OCI-LY7 (cell line): Measurements from ENCODE around the gene MTHFD1. TPM values are rescaled to one million over a fixed set of nuclear protein-coding genes. Genes with fewer than 3 reads are reported as not detected.

Experiments used
- BruUV-seq: library from RNA; stranded (reverse); fragments of 400-500 nt; replicated peaks from 2 replicates; lab custom pipeline; 2021; lab: Mats Ljungman, UMichigan
- CTCF ChIA-PET: fragments of 300-600 bp; sonication (Branson Sonifier 250); formaldehyde crosslinking; loops from one replicate; lab custom pipeline; 2022; ENCODE audit warnings: antibody characterized with exemption; ENCODE audit not compliant: unreplicated experiment; lab: Charles Lee
- POLR2A ChIA-PET: fragments of 300-600 bp; sonication (Branson Sonifier 250); formaldehyde crosslinking; loops from one replicate; lab custom pipeline; 2022; ENCODE audit warnings: antibody characterized with exemption; lab: Charles Lee
- DNase-seq: peaks from one replicate; pipeline ENCODE4 v3.0.0-alpha.2; 2015; ENCODE audit warnings: low spot score
- H2AFZ ChIP-seq: fragments of 200-600 bp; sonication (generic), shearing (Covaris generic); 2 replicates; pipeline ENCODE4 v1.6.1; 2014; ENCODE audit warnings: mild to moderate bottlenecking, antibody characterized with exemption, low read length, moderate library complexity
- H3K27ac ChIP-seq: fragments of 200-600 bp; sonication (generic); 2 replicates; pipeline ENCODE4 v1.5.1; 2014; ENCODE audit warnings: mixed run types, low read depth, mild to moderate bottlenecking, moderate library complexity, low read length, inconsistent platforms; ENCODE audit not compliant: poor library complexity, severe bottlenecking
- H3K36me3 ChIP-seq: fragments of 200-600 bp; sonication (generic); 2 replicates; pipeline ENCODE4 v1.6.1; 2014; ENCODE audit warnings: mild to moderate bottlenecking, antibody characterized with exemption, low read length, moderate library complexity, mixed read lengths; ENCODE audit not compliant: insufficient read depth
- H3K4me1 ChIP-seq: fragments of 200-600 bp; sonication (generic); 2 replicates; pipeline ENCODE4 v1.5.1; 2014; ENCODE audit warnings: mild to moderate bottlenecking, low read length; ENCODE audit not compliant: insufficient read depth, poor library complexity, severe bottlenecking
- H3K4me2 ChIP-seq: fragments of 200-600 bp; sonication (generic); 2 replicates; pipeline ENCODE4 v1.6.1; 2014; ENCODE audit warnings: mild to moderate bottlenecking, low read length
- H3K4me3 ChIP-seq: fragments of 200-600 bp; sonication (generic); 2 replicates; pipeline ENCODE4 v1.5.1; 2014; ENCODE audit warnings: mild to moderate bottlenecking, low read depth, low read length; ENCODE audit not compliant: poor library complexity, severe bottlenecking
- H3K79me2 ChIP-seq: fragments of 200-600 bp; sonication (generic); 2 replicates; pipeline ENCODE4 v1.6.1; 2016; ENCODE audit warnings: low read depth, mild to moderate bottlenecking, low read length, moderate library complexity, mixed read lengths; ENCODE audit not compliant: insufficient read depth
- H3K9me2 ChIP-seq: fragments of 200-600 bp; sonication (generic); 2 replicates; pipeline ENCODE4 v1.6.1; 2016; ENCODE audit warnings: mild to moderate bottlenecking, low read length, mixed read lengths; ENCODE audit not compliant: insufficient read depth
- H3K9me3 ChIP-seq: fragments of 200-600 bp; sonication (generic); 2 replicates; pipeline ENCODE4 v1.6.1; 2014; ENCODE audit warnings: mild to moderate bottlenecking, mixed run types, low read length, mixed read lengths
- H4K20me1 ChIP-seq: fragments of 200-600 bp; sonication (generic); 2 replicates; pipeline ENCODE4 v1.6.1; 2014; ENCODE audit warnings: mild to moderate bottlenecking, antibody characterized with exemption, low read length, moderate library complexity, mixed read lengths; ENCODE audit not compliant: insufficient read depth
- EZH2phosphoT487 ChIP-seq: fragments of 200-600 bp; sonication (generic); IDR thresholded peaks from 2 replicates; pipeline ENCODE4 v1.6.1; 2018; ENCODE audit warnings: low read depth, borderline replicate concordance, mild to moderate bottlenecking, mixed run types, antibody characterized with exemption, low read length, moderate library complexity, mixed read lengths
- intact Hi-C: fragments of 100-400 bp; cut with micrococcal nuclease; formaldehyde crosslinking; loops from one replicate; pipeline ENCODE4 v1.10.0; 2022; ENCODE audit not compliant: unreplicated experiment
- total RNA-seq, 2 experiments: library from RNA; depleted of rRNA in 1 of 2; stranded (reverse); fragments of >200 nt in 1 of 2; shearing (Covaris generic) in 1 of 2; gene quantifications; 2 replicates each; pipeline ENCODE4 v1.2.3, GENCODE V29; 2014 to 2022
- TF ChIP-seq, protein P1 (sequence below): fragments of 200-600 bp; sonication (generic); conservative IDR thresholded peaks from 2 replicates; pipeline ENCODE4 v1.5.1; 2014; ENCODE audit warnings: mild to moderate bottlenecking, antibody characterized with exemption, low read length, moderate library complexity, mixed read lengths

MTHFD1 gene
- total RNA-seq, 2 experiments from 2014 or later = 73.7 to 163 TPM

DNA sequence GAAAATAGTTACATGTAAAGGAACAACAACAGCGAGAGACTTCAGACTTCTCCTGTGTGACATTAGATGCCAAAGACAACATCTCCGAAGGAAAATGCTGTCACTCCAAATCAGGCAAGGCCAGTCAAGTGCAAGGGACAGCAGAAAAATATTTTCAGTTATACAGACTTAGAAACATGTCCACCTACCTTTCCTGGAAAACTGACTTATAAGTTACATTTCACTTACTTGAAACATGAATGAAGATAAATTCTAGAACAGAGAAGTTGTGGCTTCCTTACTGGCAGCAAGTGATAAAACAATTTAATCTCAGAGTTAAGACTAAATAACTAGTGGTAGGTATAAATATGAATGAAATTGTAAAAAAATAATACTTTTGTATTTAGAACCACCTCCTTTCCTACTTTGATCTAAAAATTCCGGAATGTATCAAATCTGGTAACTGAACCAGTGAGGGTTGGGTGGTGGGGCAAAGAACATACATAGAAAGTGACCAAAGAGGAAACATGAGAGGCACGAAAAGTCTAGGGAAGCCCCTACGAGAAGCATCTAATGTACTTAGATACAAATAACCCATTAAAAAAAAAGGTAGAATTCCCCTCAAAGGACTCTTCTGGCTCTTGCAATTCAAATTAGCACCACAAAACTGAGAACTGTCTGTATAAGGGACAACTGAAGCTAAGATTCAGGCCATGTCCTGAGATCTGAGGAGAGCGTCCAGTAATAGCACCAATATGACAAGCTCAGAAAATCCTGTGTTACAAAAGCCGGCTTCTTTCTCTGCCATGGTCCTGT is 21.2 kb downstream of the MTHFD1 start:
- Histone ChIP-seq H3K4me2 (no peak overlapping the region), H3K9me2 (no peaks in the 10 kb centered on the region), H2AFZ (no peak overlapping the region), H3K36me3 (peaks cover 92% of the 10 kb centered on the region), H3K27ac (no peak overlapping the region), H3K4me1 (no peaks in the 10 kb centered on the region), H3K9me3 (no peaks in the 10 kb centered on the region), H4K20me1 (no peaks in the 10 kb centered on the region), H3K79me2 (peaks cover 30% of the 10 kb centered on the region; the same call in 1 of the 2 replicates), H3K4me3 (no peak overlapping the region)
- ChIA-PET CTCF (no interaction called here), POLR2A (no interaction called here)
- intact Hi-C loops = no loop called here
- BruUV-seq = no TSS peak
- TF ChIP-seq EZH2phosphoT487 = no peak
- TF ChIP-seq, protein P1, sequence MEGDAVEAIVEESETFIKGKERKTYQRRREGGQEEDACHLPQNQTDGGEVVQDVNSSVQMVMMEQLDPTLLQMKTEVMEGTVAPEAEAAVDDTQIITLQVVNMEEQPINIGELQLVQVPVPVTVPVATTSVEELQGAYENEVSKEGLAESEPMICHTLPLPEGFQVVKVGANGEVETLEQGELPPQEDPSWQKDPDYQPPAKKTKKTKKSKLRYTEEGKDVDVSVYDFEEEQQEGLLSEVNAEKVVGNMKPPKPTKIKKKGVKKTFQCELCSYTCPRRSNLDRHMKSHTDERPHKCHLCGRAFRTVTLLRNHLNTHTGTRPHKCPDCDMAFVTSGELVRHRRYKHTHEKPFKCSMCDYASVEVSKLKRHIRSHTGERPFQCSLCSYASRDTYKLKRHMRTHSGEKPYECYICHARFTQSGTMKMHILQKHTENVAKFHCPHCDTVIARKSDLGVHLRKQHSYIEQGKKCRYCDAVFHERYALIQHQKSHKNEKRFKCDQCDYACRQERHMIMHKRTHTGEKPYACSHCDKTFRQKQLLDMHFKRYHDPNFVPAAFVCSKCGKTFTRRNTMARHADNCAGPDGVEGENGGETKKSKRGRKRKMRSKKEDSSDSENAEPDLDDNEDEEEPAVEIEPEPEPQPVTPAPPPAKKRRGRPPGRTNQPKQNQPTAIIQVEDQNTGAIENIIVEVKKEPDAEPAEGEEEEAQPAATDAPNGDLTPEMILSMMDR = no peak
- DNase-seq = no peak

DNA sequence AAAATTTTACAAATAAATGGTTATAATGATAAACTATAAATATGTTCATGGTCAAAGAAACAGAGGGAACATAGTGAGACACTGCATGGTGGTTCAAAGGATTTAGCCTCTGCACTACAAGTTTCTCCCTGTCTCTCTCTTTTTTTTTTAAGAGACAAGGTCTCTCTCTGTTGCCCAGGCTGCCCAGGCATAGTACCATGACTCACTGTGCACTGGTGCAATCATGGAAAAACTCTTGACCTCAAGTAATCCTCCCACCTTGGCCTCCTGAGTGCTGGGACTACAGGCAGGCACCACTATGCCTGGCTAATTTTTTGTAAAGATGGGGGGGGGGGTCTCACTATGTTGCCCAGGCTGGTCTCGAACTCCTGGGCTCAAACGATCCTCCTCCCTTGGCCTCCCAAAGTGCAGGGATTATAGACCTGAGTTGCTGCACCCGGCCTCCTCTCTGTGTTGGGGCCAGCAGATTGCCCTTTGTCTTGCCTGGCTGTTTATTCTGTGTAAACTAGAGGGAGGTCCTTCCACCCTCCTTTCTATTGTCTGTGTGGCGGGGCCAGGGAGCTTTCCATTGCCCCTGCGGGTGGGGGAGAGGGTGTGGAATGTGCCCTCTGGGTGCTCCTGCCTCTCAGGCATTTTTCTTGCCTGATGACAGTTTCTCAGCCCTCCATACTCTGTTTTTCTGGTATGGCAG is 22.1 kb downstream of the MTHFD1 start:
- H3K4me3 ChIP-seq = no peak overlapping the region
- BruUV-seq = no TSS peak
- intact Hi-C loops = no loop called here
- no peak overlapping the region for H2AFZ ChIP-seq
- H3K4me1 ChIP-seq = no peaks in the 10 kb centered on the region
- no peaks in the 10 kb centered on the region for H3K9me3 ChIP-seq
- H3K9me2 ChIP-seq = no peaks in the 10 kb centered on the region
- H4K20me1 ChIP-seq = no peaks in the 10 kb centered on the region
- H3K79me2 ChIP-seq = peaks cover 23% of the 10 kb centered on the region; the same call in 1 of the 2 replicates
- no peak overlapping the region for H3K4me2 ChIP-seq
- DNase-seq = no peak
- CTCF ChIA-PET = no interaction called here
- TF ChIP-seq, protein P1 = no peak
- POLR2A ChIA-PET = no interaction called here
- no peak overlapping the region for H3K27ac ChIP-seq
- H3K36me3 ChIP-seq = peaks cover 92% of the 10 kb centered on the region

DNA sequence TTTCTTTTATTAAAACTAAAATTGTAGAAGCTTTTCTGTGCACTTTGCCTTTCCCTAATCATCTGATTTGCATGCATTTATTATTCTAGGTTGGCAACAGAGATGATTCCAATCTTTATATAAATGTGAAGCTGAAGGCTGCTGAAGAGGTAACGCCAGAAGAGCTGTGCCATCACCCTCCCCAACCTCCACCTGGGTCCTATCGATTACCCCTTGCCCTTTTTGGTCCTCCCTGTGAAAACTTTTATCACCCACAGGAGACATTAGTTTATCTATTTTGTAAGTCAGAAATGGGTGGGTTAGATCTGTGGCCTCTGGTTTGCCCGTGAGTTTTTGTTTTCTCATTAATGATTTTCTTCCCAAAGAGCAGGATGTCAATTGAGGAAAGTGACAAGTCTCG is 22.8 kb downstream of the MTHFD1 start:
- BruUV-seq = no TSS peak
- peaks cover 94% of the 10 kb centered on the region for H3K36me3 ChIP-seq

More for the DNA sequence above, 22.8 kb downstream of the MTHFD1 start:
- H3K79me2 ChIP-seq = peaks cover 19% of the 10 kb centered on the region; the same call in 1 of the 2 replicates
- H3K4me1 ChIP-seq = no peaks in the 10 kb centered on the region
- no peak for TF ChIP-seq EZH2phosphoT487
- TF ChIP-seq, protein P1 = no peak
- intact Hi-C loops = no loop called here
- no peak overlapping the region for H3K4me3 ChIP-seq
- POLR2A ChIA-PET = interaction anchor here (1.6 kb wide), 1 partner anchor 18 kb away, joined by 5 read pairs; no protein-coding TSS in a partner anchor
- no peak overlapping the region for H3K27ac ChIP-seq
- H3K9me3 ChIP-seq = no peaks in the 10 kb centered on the region
- CTCF ChIA-PET = no interaction called here
- no peak for DNase-seq
- H3K4me2 ChIP-seq = no peak overlapping the region
- H4K20me1 ChIP-seq = no peaks in the 10 kb centered on the region
- no peak overlapping the region for H2AFZ ChIP-seq
- H3K9me2 ChIP-seq = no peaks in the 10 kb centered on the region
